Testis (tissue), 2 donors: Measurements from ENCODE around the gene ENPP4.

Experiments
- CTCF ChIP-seq, 3 experiments: fragments of 450-650 bp in 2 of 3; fragments of 200-600 bp in 1 of 3; sonication (generic) in 1 of 3; IDR thresholded peaks; one replicate each; pipeline ENCODE4 v1.5.1; 2016 to 2019; ENCODE audit warnings: antibody characterized with exemption in 3 of 3, mild to moderate bottlenecking in 2 of 3, moderate library complexity in 1 of 3
- POLR2A ChIP-seq: fragments of 450-650 bp; IDR thresholded peaks from one replicate; pipeline ENCODE4 v1.6.1; 2017; ENCODE audit warnings: antibody characterized with exemption, mild to moderate bottlenecking, moderate library complexity

- TF ChIP-seq CTCF (IDR thresholded peaks at IDR 0.05): no peak
- no peak for TF ChIP-seq POLR2A
These were observed 59.9 kb downstream of the ENPP4 start for GRCh38 chr6:46189726-46190125.
